Astrocyte of the spinal cord (primary cell): Measurements from ENCODE around the gene FBXO4.
"Not testable (repeated sequence)": the region's sequence is repeated elsewhere in the genome, so short reads cannot be mapped to it uniquely, and the experiment has no call there.

Source experiments
- DNase-seq: peaks from one replicate; pipeline ENCODE4 v3.0.0; 2011; ENCODE audit warnings: low read depth, low spot score
- H3K4me3 ChIP-seq: 2 replicates; pipeline ENCODE4 v1.5.1; 2011; ENCODE audit warnings: low read depth, mild to moderate bottlenecking, low read length, moderate library complexity
- in situ Hi-C: cut with HindIII; loops from 2 replicates; pipeline ENCODE4 v1.10.0; 2017; ENCODE audit warnings: low sequenced_read_pairs
- TF ChIP-seq, protein P1 (sequence below): IDR thresholded peaks from 2 replicates; pipeline ENCODE4 v1.5.1; 2012; ENCODE audit warnings: low read depth, mild to moderate bottlenecking, low read length, inconsistent platforms

Gene FBXO4

DNA sequence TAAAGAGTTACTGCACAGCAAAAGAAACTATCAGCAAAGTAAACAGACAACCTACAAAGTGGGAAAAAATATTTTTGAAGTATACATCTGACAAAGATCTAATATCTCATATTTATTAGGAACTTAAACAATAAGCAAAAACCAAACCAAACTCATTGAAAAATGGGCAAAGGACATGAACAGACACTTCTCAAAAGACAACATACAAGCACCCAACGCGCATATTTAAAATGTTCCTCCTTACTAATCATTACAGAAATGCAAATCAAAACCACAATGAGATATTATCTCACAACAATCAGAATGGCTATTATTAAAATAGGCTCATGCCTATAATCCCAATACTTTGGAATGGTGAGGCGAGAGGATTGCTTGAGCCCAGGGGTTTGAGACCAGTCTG, 48.0 kb downstream of the FBXO4 start:
- DNase-seq: no peak
- H3K4me3 ChIP-seq: no peak overlapping the region
- TF ChIP-seq, protein P1, sequence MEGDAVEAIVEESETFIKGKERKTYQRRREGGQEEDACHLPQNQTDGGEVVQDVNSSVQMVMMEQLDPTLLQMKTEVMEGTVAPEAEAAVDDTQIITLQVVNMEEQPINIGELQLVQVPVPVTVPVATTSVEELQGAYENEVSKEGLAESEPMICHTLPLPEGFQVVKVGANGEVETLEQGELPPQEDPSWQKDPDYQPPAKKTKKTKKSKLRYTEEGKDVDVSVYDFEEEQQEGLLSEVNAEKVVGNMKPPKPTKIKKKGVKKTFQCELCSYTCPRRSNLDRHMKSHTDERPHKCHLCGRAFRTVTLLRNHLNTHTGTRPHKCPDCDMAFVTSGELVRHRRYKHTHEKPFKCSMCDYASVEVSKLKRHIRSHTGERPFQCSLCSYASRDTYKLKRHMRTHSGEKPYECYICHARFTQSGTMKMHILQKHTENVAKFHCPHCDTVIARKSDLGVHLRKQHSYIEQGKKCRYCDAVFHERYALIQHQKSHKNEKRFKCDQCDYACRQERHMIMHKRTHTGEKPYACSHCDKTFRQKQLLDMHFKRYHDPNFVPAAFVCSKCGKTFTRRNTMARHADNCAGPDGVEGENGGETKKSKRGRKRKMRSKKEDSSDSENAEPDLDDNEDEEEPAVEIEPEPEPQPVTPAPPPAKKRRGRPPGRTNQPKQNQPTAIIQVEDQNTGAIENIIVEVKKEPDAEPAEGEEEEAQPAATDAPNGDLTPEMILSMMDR: no peak
- in situ Hi-C loops: no loop called here

DNA sequence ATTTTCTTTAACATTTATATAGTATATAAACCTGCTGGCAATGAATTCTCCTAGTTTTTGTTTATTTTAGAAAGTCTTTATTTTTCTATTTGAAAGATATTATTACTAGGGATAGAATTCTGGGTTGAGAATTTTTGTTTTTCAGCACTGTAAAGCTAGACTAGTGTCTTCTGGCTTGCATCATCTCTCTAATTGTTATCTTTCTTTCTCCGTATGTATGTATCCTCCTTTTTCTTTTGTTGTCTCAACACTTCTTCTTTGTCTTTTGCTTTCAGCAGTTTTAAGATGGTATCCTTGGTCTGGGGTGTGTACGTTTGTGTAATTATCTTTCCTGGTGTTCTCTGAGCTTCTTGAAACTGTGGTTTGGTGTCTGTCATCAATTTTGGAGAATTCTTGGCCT, 48.8 kb downstream of the FBXO4 start:
- in situ Hi-C loops: no loop called here
- TF ChIP-seq, protein P1: no peak

DNA sequence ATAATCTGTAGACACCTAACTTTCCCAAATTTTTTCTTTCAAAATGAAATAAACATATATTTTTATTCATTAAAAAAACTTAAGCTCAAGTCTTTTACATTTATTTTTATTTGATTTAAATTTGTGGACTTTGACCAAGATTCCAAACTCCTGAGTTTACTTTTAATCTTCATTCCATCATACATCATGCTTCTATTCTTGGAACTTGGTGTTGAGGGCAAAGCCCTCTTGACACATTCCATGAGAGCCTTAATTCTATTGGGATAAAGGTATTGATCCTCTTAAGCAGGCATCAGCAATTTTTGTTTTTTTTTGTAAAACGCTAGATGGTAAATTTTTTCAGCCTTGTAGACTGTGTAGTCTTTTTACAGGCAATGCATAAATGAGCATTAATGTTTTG, 53.6 kb downstream of the FBXO4 start:
- in situ Hi-C loops: no loop called here
- TF ChIP-seq, protein P1: no peak
- no peak for DNase-seq

More for the DNA sequence above, 48.8 kb downstream of the FBXO4 start:
- DNase-seq: no peak
- H3K4me3 ChIP-seq: no peak overlapping the region

DNA sequence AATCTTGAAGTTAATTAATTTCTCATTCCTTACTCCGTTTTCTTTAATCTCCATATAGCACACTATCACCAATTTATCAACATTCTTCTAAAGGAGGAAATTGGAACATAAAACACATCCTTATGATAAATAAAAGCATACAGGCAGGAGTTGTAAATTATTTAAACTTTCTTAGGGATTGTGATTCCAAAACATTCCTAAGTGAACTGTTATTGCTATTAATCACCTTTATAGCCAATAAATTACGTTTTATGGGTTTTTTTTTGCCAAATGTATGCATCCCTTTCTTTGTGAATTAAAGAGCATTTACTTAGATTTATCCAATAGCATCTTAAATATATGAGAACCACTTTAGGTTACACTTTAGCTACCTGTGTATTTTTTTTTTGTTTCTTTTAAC, 55.3 kb downstream of the FBXO4 start:
- in situ Hi-C loops: no loop called here
- TF ChIP-seq, protein P1: no peak
- DNase-seq: no peak
- no peak overlapping the region for H3K4me3 ChIP-seq

More for the DNA sequence above, 53.6 kb downstream of the FBXO4 start:
- H3K4me3 ChIP-seq: no peak overlapping the region

DNA sequence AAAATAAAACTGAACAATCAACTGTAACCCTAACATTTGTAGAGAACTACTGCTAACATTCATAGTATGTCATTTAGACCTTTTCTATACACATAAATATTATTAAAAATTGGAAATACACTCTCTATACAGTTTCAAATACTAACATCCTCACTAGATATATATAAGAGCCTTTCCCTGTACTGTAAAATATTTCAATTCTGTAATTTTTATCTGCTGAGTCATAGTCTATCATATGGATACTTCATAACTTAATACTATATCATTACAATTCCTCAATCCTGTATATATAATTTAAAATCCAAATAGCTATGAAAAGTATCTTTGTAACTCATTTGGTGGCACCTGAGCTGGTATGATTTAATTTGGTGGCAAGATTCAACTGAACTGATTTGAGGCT, 55.8 kb downstream of the FBXO4 start:
- H3K4me3 ChIP-seq: no peak overlapping the region
- no peak for DNase-seq
- TF ChIP-seq, protein P1: no peak
- in situ Hi-C loops: no loop called here

DNA sequence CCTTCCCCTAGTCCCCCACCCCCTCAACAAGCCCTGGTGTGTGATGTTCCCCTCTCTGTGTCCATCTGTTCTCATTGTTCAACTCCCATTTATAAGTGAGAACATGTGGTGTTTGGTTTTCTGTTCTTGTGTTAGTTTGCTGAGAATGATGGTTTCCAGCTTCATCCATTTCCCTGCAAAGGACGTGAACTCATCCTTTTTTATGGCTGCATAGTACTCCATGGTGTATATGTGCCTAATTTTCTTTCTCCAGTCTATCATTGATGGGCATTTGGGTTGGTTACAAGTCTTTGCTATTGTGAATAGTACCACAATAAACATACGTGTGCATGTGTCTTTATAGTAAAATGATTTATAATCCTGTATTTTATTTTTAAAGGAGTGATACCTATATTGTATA, 57.8 kb downstream of the FBXO4 start:
- in situ Hi-C loops, DNase-seq, H3K4me3 ChIP-seq: not testable (repeated sequence)

DNA sequence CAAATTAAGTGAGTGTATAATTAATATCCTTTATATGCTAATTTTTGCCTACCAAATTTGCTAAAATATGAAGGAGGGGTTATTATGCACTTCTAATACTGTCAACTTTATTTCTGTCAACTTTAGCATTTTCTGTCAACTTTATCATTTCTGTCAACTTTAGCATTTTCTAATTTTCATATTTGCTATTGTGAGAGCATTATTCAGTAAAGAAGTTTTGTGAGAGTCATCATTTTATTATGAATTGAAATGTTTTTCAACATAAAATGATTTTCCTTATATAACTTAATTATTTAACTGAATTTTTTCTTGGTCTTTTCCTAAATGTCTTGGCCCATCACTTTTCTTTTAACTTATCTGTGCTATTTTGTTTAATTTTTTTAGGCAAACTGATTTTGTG, 58.2 kb downstream of the FBXO4 start:
- TF ChIP-seq, protein P1: no peak
- in situ Hi-C loops: no loop called here
- no peak overlapping the region for H3K4me3 ChIP-seq
- DNase-seq: no peak
